Measurements from ENCODE around the gene TMEM141. TPM values are rescaled to one million over a fixed set of nuclear protein-coding genes. Genes with fewer than 3 reads are reported as not detected.
A peak's percentile ranks its signal among the peaks of the same experiment; 100 is the strongest.

The TMEM141 gene
- polyA plus RNA-seq, 1 of the 3 experiments (the other 2 are of a cell fraction) = 112 TPM

- no peaks in the 10 kb centered on the region for H3K27me3 ChIP-seq (ENCODE audit: insufficient read depth)
- no peak overlapping the region; a peak in 1 of 4 replicates for H3K27ac ChIP-seq (ENCODE audit: low read depth in 2 of 2, low read length in 1 of 2)
- H3K4me3 ChIP-seq (ENCODE audit: low read depth in 2 of 2, low read length in 1 of 2) = peak overlapping the region in 1 of 2 experiments; percentile 44; a peak in 3 of 4 replicates
- no peak for TF ChIP-seq FOXM1 (IDR thresholded peaks at IDR 0.05; ENCODE audit: low read depth)
- no peak for TF ChIP-seq CTCF (IDR thresholded peaks at IDR 0.05)
- no peaks in the 10 kb centered on the region for H4K20me1 ChIP-seq (ENCODE audit: insufficient read depth)
- H3K9me3 ChIP-seq = no peaks in the 10 kb centered on the region
- no peaks in the 10 kb centered on the region for H3K36me3 ChIP-seq (replicated peaks in 1 of 2; ENCODE audit: control insufficient read depth in 1 of 2, insufficient read depth in 2 of 2, low read length in 1 of 2)
- 67% methylated on average over 24 of the region's 35 CpGs for WGBS (ENCODE audit: low lambda C conversion rate)
- peaks cover 14% of the 10 kb centered on the region for H3F3A ChIP-seq (replicated peaks; ENCODE audit: insufficient read depth)
- no peak overlapping the region for H3K9ac ChIP-seq
- H2AFZ ChIP-seq (ENCODE audit: low read depth) = no peak overlapping the region
- ChIA-PET POLR2A (interaction anchor here (1.2 kb wide), 1 partner anchor 8 kb away, joined by 3 read pairs; the partner anchor contains the start of gene RABL6), CTCF (interaction anchor here (1.3 to 2.8 kb wide), 5 partner anchors 8 to 145 kb away, joined by 4 to 11 read pairs (median 6); partner anchors contain the start of genes C8G, FBXW5, LCN8 and RABL6)
- no peak for DNase-seq
- H3K79me2 ChIP-seq (ENCODE audit: insufficient read depth) = no peaks in the 10 kb centered on the region
- H3K4me1 ChIP-seq (ENCODE audit: control insufficient read depth in 1 of 2, insufficient read depth in 2 of 2, low read depth in 1 of 2, low read length in 1 of 2) = peaks cover 5 to 40% of the 10 kb centered on the region in 2 experiments; a peak in 2 of 4 replicates
- H3K9me2 ChIP-seq = no peaks in the 10 kb centered on the region
- H3K4me2 ChIP-seq = peak overlapping the region; percentile 97
These were observed 8.1 kb downstream of the TMEM141 start for GRCh38 chr9:136799079-136799853.

GRCh38 chr9:136799854-136800657 lies 8.9 kb downstream of the TMEM141 start:
- peaks cover 5 to 40% of the 10 kb centered on the region in 2 experiments; a peak in 2 of 4 replicates for H3K4me1 ChIP-seq (ENCODE audit: control insufficient read depth in 1 of 2, insufficient read depth in 2 of 2, low read depth in 1 of 2, low read length in 1 of 2)
- H3K27ac ChIP-seq (ENCODE audit: low read depth in 2 of 2, low read length in 1 of 2) = peak overlapping the region in 1 of 2 experiments; percentile 54; a peak in 2 of 4 replicates
- no peaks in the 10 kb centered on the region for H4K20me1 ChIP-seq (ENCODE audit: insufficient read depth)
- peak overlapping the region; percentile 74; the same call in 1 of the 2 replicates for H2AFZ ChIP-seq (ENCODE audit: low read depth)
- POLR2A ChIA-PET = interaction anchor here (1.2 kb wide), 1 partner anchor 40 kb away, joined by 4 read pairs; no protein-coding TSS in a partner anchor
- H3K9me2 ChIP-seq = no peaks in the 10 kb centered on the region
- H3K4me3 ChIP-seq (ENCODE audit: low read depth in 2 of 2, low read length in 1 of 2) = peak overlapping the region; percentile 51 to 66
- H3K9me3 ChIP-seq = no peaks in the 10 kb centered on the region
- peak overlapping the region; percentile 25; the same call in 1 of the 2 replicates for H3K9ac ChIP-seq
- peaks cover 14% of the 10 kb centered on the region for H3F3A ChIP-seq (replicated peaks; ENCODE audit: insufficient read depth)
- 3% methylated on average over 23 of the region's 63 CpGs for WGBS (ENCODE audit: low lambda C conversion rate)
- no peaks in the 10 kb centered on the region for H3K27me3 ChIP-seq (ENCODE audit: insufficient read depth)
- TF ChIP-seq TAF1 (IDR thresholded peaks at IDR 0.05; ENCODE audit: borderline replicate concordance, low read depth, low read length) = no peak
- no peak for TF ChIP-seq RFX5 (IDR thresholded peaks at IDR 0.05; ENCODE audit: low read length)
- no peak for TF ChIP-seq NFIC (IDR thresholded peaks at IDR 0.05; ENCODE audit: borderline replicate concordance)
- peak; percentile 30; the same call in 1 of the 2 replicates for TF ChIP-seq MAX (IDR thresholded peaks at IDR 0.05; ENCODE audit: low read depth)
- TF ChIP-seq MXI1 (IDR thresholded peaks at IDR 0.05; ENCODE audit: low read depth, low read length) = peak; percentile 11; the same call in 1 of the 2 replicates
- TF ChIP-seq GATA2 (CRISPR knock-in tag; IDR thresholded peaks at IDR 0.05) = no peak
- no peak for TF ChIP-seq GABPA (IDR thresholded peaks at IDR 0.05; ENCODE audit: low read depth)
- TF ChIP-seq USF1 (IDR thresholded peaks at IDR 0.05; ENCODE audit: borderline replicate concordance, low read depth) = no peak
- no peak for TF ChIP-seq ELF1 (IDR thresholded peaks at IDR 0.05)
- CTCF ChIA-PET = interaction anchor here (0.8 to 2.8 kb wide), 9 partner anchors 10 to 144 kb away, joined by 3 to 14 read pairs (median 5); partner anchors contain the start of genes AJM1, C8G, FBXW5 and LCN8
- no peaks in the 10 kb centered on the region for H3K79me2 ChIP-seq (ENCODE audit: insufficient read depth)
- H3K4me2 ChIP-seq = peak overlapping the region; percentile 97
- H3K36me3 ChIP-seq (replicated peaks in 1 of 2; ENCODE audit: control insufficient read depth in 1 of 2, insufficient read depth in 2 of 2, low read length in 1 of 2) = peaks cover 0 to 3% of the 10 kb centered on the region in 2 experiments
- DNase-seq = peak; percentile 97
